ENCODE data around the gene ARHGAP15.

ARHGAP15 gene

GRCh38 chr2:143582046-143582747 is 453.0 kb downstream of the ARHGAP15 start:
- no peak for DNase-seq (ENCODE audit: low read depth)

- DNase-seq (ENCODE audit: low read depth), result no peak
Measured at GRCh38 chr2:143584936-143585335, 455.7 kb downstream of the ARHGAP15 start.

DNA sequence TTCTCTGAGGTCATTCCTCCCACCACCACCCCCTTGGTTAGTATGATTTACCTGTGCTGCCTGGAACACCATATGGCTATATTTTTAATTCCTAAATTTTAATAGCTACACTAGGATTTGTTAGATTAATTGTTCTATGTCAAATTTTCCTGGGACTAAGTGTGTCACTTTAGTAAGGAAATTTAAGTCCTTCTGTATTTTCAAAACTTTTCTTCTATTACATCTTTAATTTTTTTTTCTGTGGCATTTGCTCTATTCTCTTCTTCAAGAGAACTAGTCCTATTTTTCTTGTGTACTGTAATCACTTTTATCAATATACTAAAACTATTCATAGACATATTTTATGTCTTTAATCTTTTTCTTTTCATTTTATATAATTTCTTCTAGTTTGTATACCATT is 456.9 kb downstream of the ARHGAP15 start:
- no peak for DNase-seq (ENCODE audit: low read depth)

GRCh38 chr2:143588746-143589145 is 459.5 kb downstream of the ARHGAP15 start:
- DNase-seq (ENCODE audit: low read depth), result no peak

DNA sequence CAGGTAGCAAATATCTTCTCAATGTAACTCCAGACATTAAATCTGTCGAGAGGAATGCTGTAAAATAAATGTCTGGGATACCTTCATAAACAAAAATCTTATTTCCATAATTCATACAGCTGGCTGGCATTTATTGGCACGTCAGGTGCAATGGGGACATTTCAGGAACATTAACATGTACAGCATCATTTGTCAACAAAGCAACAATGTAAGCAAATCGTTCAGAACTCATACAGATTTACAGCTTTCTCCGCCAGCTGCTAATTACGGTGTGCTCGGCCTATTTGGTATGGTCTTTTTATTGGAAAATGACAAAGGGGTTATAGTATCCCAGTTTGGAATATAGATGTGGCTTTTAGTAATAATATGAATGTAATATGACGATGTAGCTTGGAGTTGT is 464.9 kb downstream of the ARHGAP15 start:
- DNase-seq (ENCODE audit: low read depth), result no peak

GRCh38 chr2:143594745-143595144 is 465.5 kb downstream of the ARHGAP15 start:
- DNase-seq (ENCODE audit: low read depth), result no peak

DNA sequence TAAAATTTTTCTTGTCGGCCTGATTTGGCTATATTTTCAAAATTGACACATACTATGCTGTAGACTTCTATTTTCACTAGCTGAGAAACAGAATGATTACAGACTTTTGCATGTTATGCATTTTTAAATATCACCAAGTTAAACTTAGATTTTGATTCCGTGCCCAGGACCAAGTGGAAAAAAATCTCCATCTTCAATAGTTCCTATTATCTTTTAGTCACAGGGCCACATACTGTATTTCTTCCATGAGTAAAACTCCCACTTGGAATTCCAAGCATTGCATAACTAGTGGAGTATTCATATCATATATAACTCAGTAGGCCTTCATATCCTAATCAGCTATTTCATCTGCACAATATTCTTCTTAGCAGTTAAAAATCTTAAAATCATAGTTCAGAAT is 470.9 kb downstream of the ARHGAP15 start:
- no peak for DNase-seq (ENCODE audit: low read depth)

- no peak for DNase-seq (ENCODE audit: low read depth)
Measured at GRCh38 chr2:143601828-143602227, 472.6 kb downstream of the ARHGAP15 start.

- DNase-seq (ENCODE audit: low read depth), result no peak
Measured at GRCh38 chr2:143603035-143603655, 473.9 kb downstream of the ARHGAP15 start.

DNA sequence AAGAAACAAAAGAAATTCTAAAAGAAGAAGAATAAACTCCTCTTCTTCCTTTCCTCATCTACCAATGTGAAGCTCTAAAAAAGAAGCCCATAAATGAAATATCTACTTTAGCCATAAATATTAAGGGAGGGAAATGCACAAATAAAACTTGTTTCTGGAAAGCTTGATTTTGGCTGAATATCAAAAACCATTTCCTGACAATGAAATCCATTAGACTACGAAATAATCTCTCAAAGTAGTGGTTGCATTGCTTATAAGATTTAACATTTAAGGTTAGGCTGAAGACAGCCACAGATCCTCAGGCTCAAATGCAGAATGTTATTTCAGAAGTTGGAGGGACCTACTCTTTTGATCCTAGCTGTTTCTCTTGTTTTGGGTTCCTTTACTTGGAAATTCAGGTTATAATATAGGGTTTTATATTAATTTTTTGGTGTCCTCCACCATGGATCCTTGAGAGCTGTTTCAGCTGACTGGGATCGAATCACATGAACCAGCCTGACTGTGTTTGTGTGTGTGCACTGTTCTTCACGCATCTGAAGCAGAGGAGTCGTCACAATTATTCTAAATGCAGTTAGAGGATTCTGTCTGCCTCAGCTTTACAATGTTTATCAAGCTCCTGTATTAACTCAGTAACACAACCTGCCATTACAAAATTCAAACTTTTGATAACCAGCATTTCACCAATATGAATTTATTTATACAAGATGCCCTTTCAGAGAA is 474.8 kb downstream of the ARHGAP15 start:
- no peak for DNase-seq (ENCODE audit: low read depth)

GRCh38 chr2:143604566-143604959 is 475.3 kb downstream of the ARHGAP15 start:
- DNase-seq (ENCODE audit: low read depth), result no peak

DNA sequence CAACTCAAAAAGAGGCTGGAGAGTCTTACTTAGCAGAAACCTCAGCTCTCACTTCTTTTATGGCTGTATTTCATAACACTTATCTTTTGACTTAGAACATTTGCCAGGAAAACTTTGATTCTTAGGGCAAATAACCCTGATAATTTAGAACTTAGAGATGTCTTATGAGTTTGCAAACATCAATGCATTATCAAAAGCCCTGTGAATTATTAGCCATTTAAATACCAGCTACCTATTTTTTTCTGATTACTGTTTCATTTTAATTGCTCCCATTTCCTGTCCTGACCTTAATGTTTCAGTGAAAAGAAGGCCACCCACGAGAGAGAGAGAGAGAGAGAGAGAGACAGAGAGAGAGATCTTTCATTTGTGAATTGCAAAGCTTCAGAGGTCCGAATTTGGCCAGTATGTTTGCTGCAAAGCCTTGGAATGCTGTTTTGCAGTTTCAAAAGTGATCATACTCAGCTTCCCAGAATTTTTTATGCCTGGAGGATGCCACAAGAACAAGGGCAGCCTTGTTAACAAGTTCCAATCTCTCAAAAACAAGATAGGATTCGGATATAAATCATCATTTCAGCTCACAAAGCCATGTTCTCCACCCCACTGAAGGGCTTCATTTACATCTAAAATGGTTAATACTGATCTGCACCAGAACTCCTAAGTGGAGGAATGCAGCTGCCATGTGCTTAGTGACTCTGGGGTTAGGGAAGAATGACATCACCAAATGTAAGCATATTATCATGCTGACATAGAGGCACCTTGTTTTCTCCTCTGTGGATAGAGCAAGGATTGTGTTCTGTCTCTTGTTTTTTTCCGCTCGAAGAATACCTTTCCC is 478.2 kb downstream of the ARHGAP15 start:
- DNase-seq (ENCODE audit: low read depth), result no peak

DNA sequence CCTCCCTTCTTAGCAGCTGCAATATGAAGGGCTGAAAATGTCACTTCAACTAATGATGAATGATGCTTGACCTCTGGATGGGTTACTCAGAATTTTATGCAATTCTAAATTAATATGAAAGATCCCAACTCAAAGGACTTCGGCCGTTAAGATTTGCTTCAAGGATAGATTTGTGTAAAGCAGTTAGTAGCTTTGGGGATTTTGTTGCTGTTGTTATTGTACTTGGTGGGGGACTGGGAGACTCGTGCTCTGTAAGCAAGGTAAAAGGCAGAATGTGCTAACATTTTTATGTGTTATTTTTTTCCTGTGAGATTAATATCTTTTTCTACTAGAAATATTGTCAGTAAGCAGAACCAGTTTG is 478.8 kb downstream of the ARHGAP15 start:
- DNase-seq (ENCODE audit: low read depth), result no peak

GRCh38 chr2:143608758-143609157 is 479.5 kb downstream of the ARHGAP15 start:
- DNase-seq (ENCODE audit: low read depth), result no peak

GRCh38 chr2:143611336-143611735 is 482.1 kb downstream of the ARHGAP15 start:
- DNase-seq (ENCODE audit: low read depth), result no peak

DNA sequence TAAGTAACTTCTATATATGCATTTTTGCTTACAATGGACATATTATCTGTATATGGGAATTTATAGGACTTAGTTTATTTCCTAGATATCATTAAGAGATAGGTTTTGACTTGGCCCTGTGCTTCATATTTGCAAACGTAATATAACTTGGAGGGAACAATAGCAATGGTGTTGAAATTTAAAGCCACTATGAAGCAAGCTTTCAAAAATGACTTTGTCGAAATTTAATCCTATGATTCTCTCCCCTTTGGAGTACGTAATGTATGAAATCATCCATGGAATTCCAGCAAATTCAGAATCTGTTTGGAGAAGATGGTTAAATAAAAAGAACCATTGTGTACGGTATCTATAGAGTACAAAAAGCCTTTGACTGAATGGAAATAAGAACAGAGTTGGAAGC is 486.3 kb downstream of the ARHGAP15 start:
- DNase-seq (ENCODE audit: low read depth), result no peak

- DNase-seq (ENCODE audit: low read depth), result no peak
Measured at GRCh38 chr2:143616452-143616851, 487.2 kb downstream of the ARHGAP15 start.

GRCh38 chr2:143617803-143618415 is 488.7 kb downstream of the ARHGAP15 start:
- no peak for DNase-seq (ENCODE audit: low read depth)

- no peak for DNase-seq (ENCODE audit: low read depth)
Measured at GRCh38 chr2:143622106-143622505, 492.9 kb downstream of the ARHGAP15 start.

DNA sequence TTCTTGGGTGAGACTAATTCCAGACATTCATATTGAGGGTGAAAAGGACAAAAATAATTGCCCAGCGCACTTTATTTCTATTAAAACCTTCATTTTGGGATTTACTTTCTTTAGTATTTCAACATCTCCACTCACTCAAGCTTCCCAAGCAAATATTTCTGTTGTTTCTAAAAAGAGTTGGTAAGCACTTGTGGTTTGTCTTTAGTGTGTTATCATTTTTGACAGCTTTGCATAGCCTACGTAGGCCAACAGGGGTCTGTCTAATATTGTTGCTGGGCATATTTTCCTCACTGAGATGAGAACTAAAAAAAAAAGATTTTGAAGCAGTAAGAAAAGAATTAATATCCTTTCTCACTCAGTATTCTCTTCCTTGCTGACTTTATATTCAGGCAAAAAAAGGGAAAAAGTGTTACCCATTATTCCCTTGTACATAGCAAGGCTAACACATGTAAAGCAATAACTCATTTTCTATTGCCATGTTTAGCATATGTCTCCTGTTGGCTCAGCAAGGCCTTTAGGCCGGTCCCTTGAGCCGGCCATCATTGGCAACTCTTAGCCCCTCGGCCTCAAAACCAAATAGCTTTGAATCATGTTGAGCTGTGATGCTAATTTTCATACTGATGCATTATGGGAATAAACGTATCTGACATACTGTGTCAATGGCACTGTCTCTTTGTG is 494.2 kb downstream of the ARHGAP15 start:
- no peak for DNase-seq (ENCODE audit: low read depth)

DNA sequence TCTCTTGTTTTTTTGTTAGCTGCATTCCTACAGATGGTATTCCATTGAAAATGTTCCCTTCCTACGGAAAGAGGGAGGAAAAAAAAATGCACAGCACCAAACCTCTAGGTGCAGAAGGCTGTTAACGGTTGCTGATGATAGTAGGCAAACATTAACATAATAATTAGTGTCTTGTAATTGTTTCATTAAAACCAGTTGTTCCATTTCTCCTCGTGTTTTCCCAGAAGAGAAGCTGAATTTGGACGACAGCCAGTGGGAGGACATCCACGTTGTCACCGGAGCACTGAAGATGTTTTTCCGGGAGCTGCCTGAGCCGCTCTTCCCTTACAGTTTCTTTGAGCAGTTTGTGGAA is 494.7 kb downstream of the ARHGAP15 start:
- no peak for DNase-seq (ENCODE audit: low read depth)

DNA sequence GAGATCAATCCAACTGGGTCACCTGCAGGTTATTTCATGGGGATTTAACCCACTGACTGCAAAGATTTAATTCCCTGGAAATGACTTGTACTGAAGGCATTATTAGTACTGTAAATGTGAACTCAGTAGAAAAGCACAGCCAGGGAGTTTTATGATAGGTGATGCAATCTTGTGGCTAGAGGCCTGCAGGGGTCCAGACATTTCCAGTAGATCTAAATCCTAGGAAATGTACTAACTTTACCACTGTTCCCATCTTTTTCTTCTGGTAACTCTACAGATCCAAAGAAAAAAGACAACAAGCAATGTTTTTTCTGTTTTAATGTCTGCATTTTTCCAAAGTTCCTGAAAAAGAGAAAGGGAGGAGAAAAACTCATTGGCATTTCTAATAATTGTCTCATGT is 500.1 kb downstream of the ARHGAP15 start:
- DNase-seq (ENCODE audit: low read depth), result peak; percentile 21

Measured in GM04503 (cell line).